Hematopoietic multipotent progenitor cell (in vitro differentiated cells): ENCODE measurements around the gene FLNB. TPM values are rescaled to one million over a fixed set of nuclear protein-coding genes. Genes with fewer than 3 reads are reported as not detected.
A peak's percentile ranks its signal among the peaks of the same experiment; 100 is the strongest.

Source experiments
- DNase-seq, 3 donors: peaks; one replicate each; pipeline ENCODE4 v3.0.0-alpha.2; 2011 to 2015; ENCODE audit warnings: low read depth in 2 of 3, low spot score in 2 of 3
- total RNA-seq: library from RNA; depleted of rRNA; stranded (reverse); fragments of >200 nt; gene quantifications from one replicate; pipeline ENCODE4 v1.2.3, GENCODE V29; 2012

The FLNB gene
- total RNA-seq, 1 donor: 158 TPM

- no peak for DNase-seq
Measured at GRCh38 chr3:58154626-58155449, 146.6 kb downstream of the FLNB start.

- DNase-seq: no peak
Measured at GRCh38 chr3:58155838-58156237, 147.6 kb downstream of the FLNB start.

GRCh38 chr3:58157700-58158099 lies 149.5 kb downstream of the FLNB start:
- DNase-seq: no peak

- no peak for DNase-seq
Measured at GRCh38 chr3:58158442-58159153, 150.4 kb downstream of the FLNB start.

GRCh38 chr3:58160399-58160798 lies 152.2 kb downstream of the FLNB start:
- DNase-seq: no peak

GRCh38 chr3:58161435-58162398 lies 153.5 kb downstream of the FLNB start:
- DNase-seq: no peak

- no peak for DNase-seq
Measured at GRCh38 chr3:58163234-58163633, 155.0 kb downstream of the FLNB start.

GRCh38 chr3:58164199-58164879 lies 156.1 kb downstream of the FLNB start:
- no peak for DNase-seq

GRCh38 chr3:58164906-58165821 lies 156.9 kb downstream of the FLNB start:
- DNase-seq: no peak

GRCh38 chr3:58167431-58168351 lies 159.5 kb downstream of the FLNB start:
- peak in 2 of 3 donors; percentile 14 to 60 for DNase-seq

- no peak for DNase-seq
Measured at GRCh38 chr3:58168498-58168897, 160.3 kb downstream of the FLNB start.

GRCh38 chr3:58169371-58169770 lies 161.1 kb downstream of the FLNB start:
- DNase-seq: no peak

- DNase-seq: no peak
Measured at GRCh38 chr3:58170376-58170775, 162.2 kb downstream of the FLNB start.

GRCh38 chr3:58171126-58171525 lies 162.9 kb downstream of the FLNB start:
- DNase-seq: no peak

GRCh38 chr3:58173029-58173668 lies 164.9 kb downstream of the FLNB start:
- DNase-seq: no peak

GRCh38 chr3:58173669-58174398 lies 165.6 kb downstream of the FLNB start:
- DNase-seq: peak in 2 of 3 donors; percentile 51 to 68

- DNase-seq: no peak
Measured at GRCh38 chr3:58175187-58175436, 166.9 kb downstream of the FLNB start.
